PC-3 (cell line): ENCODE measurements around the gene HGS. TPM values are rescaled to one million over a fixed set of nuclear protein-coding genes. Genes with fewer than 3 reads are reported as not detected.

ENCODE experiments used
- ATAC-seq: fragments of 200-7000 bp; cut with Tn5 transposase; 2 replicates; pipeline ENCODE4 v1.9.1; 2020; ENCODE audit warnings: mild to moderate bottlenecking, moderate library complexity
- BruUV-seq: library from RNA; stranded (reverse); fragments of 400-500 nt; replicated peaks from 2 replicates; lab custom pipeline; 2021; lab: Mats Ljungman, UMichigan
- CTCF ChIA-PET: fragments of 300-600 bp; sonication (Branson Sonifier 250); formaldehyde crosslinking; loops from one replicate; lab custom pipeline; 2022; ENCODE audit warnings: antibody characterized with exemption; lab: Charles Lee
- POLR2A ChIA-PET: fragments of 300-600 bp; sonication (Branson Sonifier 250); formaldehyde crosslinking; loops from one replicate; lab custom pipeline; 2022; ENCODE audit warnings: antibody characterized with exemption; ENCODE audit not compliant: unreplicated experiment; lab: Charles Lee
- DNase-seq: peaks from one replicate; pipeline ENCODE4 v3.0.0-alpha.2; 2015
- H2AFZ ChIP-seq: fragments of 300-600 bp; sonication (generic); 2 replicates; pipeline ENCODE4 v1.6.0; 2016; ENCODE audit warnings: antibody characterized with exemption, low read length
- H3F3A ChIP-seq: fragments of 300-600 bp; sonication (generic); one replicate; pipeline ENCODE4 v1.6.0; 2017; ENCODE audit warnings: antibody characterized with exemption, low read length, control low read depth, mild to moderate bottlenecking; ENCODE audit not compliant: unreplicated experiment
- H3K27ac ChIP-seq: fragments of 300-600 bp; sonication (generic); 2 replicates; pipeline ENCODE4 v1.5.1; 2016; ENCODE audit warnings: mild to moderate bottlenecking, low read length
- H3K27me3 ChIP-seq: fragments of 300-600 bp; sonication (generic); 2 replicates; pipeline ENCODE4 v1.6.1; 2016; ENCODE audit warnings: low read length, mixed read lengths
- H3K36me3 ChIP-seq: fragments of 300-600 bp; sonication (generic); 2 replicates; pipeline ENCODE4 v1.6.1; 2016; ENCODE audit warnings: low read depth, mixed run types, low read length, mixed read lengths
- H3K4me1 ChIP-seq: fragments of 300-600 bp; sonication (generic); 2 replicates; pipeline ENCODE4 v1.5.1; 2016; ENCODE audit warnings: low read length; ENCODE audit not compliant: insufficient read depth
- H3K4me2 ChIP-seq: fragments of 300-600 bp; sonication (generic); 2 replicates; pipeline ENCODE4 v1.6.0; 2016; ENCODE audit warnings: low read length
- H3K4me3 ChIP-seq: fragments of 300-600 bp; sonication (generic); 2 replicates; pipeline ENCODE4 v1.5.1; 2016; ENCODE audit warnings: mild to moderate bottlenecking, low read length, mixed read lengths
- H3K79me2 ChIP-seq: fragments of 300-600 bp; sonication (generic); 2 replicates; pipeline ENCODE4 v1.6.1; 2017; ENCODE audit warnings: low read length, mixed read lengths
- H3K9ac ChIP-seq: fragments of 300-600 bp; sonication (generic); 2 replicates; pipeline ENCODE4 v1.6.0; 2016; ENCODE audit warnings: mild to moderate bottlenecking, low read length
- H3K9me2 ChIP-seq: fragments of 300-600 bp; sonication (generic); replicated peaks from 2 replicates; pipeline ENCODE4 v1.6.1; 2016; ENCODE audit warnings: mixed run types, low read length, mixed read lengths
- H3K9me3 ChIP-seq: fragments of 300-600 bp; sonication (generic); 2 replicates; pipeline ENCODE4 v1.6.1; 2016; ENCODE audit warnings: low read length, mixed read lengths
- H4K20me1 ChIP-seq: fragments of 300-600 bp; sonication (generic); 2 replicates; pipeline ENCODE4 v1.6.1; 2016; ENCODE audit warnings: low read length, mixed read lengths
- CTCF ChIP-seq: fragments of 300-600 bp; sonication (generic); conservative IDR thresholded peaks from 2 replicates; pipeline ENCODE4 v1.5.1; 2017; ENCODE audit warnings: antibody characterized with exemption, low read depth, mild to moderate bottlenecking, low read length
- EZH2 ChIP-seq: fragments of 300-600 bp; sonication (generic); IDR thresholded peaks from one replicate; pipeline ENCODE4 v1.6.1; 2017; ENCODE audit warnings: antibody characterized with exemption, mild to moderate bottlenecking, low read length; ENCODE audit not compliant: unreplicated experiment
- EZH2phosphoT487 ChIP-seq: fragments of 300-600 bp; sonication (generic); IDR thresholded peaks from 2 replicates; pipeline ENCODE4 v1.6.1; 2018; ENCODE audit warnings: mild to moderate bottlenecking, antibody characterized with exemption, low read length, borderline replicate concordance
- intact Hi-C: fragments of 100-400 bp; cut with micrococcal nuclease; formaldehyde crosslinking; loops from 2 replicates; pipeline ENCODE4 v1.9.0; 2023
- total RNA-seq: library from RNA; depleted of rRNA; stranded (reverse); fragments of >200 nt; gene quantifications from 2 replicates; pipeline ENCODE4 v1.2.3, GENCODE V29; 2014

Gene HGS
- total RNA-seq, 1 experiment from 2014 or later: 177 TPM

- POLR2A ChIA-PET: no interaction called here
- TF ChIP-seq CTCF (no peak), EZH2phosphoT487 (no peak), EZH2 (no peak)
- CTCF ChIA-PET: no interaction called here
- Histone ChIP-seq H3K4me3 (no peak overlapping the region), H3F3A (peaks cover 5% of the 10 kb centered on the region), H3K36me3 (peaks cover 56% of the 10 kb centered on the region), H3K79me2 (peaks cover 75% of the 10 kb centered on the region), H3K4me2 (no peak overlapping the region), H3K9ac (no peak overlapping the region), H4K20me1 (peaks cover 55% of the 10 kb centered on the region), H3K27me3 (no peaks in the 10 kb centered on the region), H3K4me1 (peaks cover 19% of the 10 kb centered on the region), H3K9me3 (no peaks in the 10 kb centered on the region), H3K27ac (no peak overlapping the region), H2AFZ (no peak overlapping the region), H3K9me2 (no peaks in the 10 kb centered on the region)
- BruUV-seq: no TSS peak
- intact Hi-C loops: no loop called here
- DNase-seq (no peak), ATAC-seq (no peak)
Observed at GRCh38 chr17:81687770-81688541, 4.1 kb downstream of the HGS start.

GRCh38 chr17:81688616-81689015 lies 4.8 kb downstream of the HGS start:
- ChIA-PET CTCF (no interaction called here), POLR2A (no interaction called here)
- Histone ChIP-seq H3F3A (peaks cover 5% of the 10 kb centered on the region), H3K4me1 (peaks cover 19% of the 10 kb centered on the region), H3K9ac (no peak overlapping the region), H3K27me3 (no peaks in the 10 kb centered on the region), H3K27ac (no peak overlapping the region), H3K9me3 (no peaks in the 10 kb centered on the region), H3K36me3 (peaks cover 59% of the 10 kb centered on the region), H3K79me2 (peaks cover 70% of the 10 kb centered on the region), H2AFZ (no peak overlapping the region), H4K20me1 (peaks cover 55% of the 10 kb centered on the region), H3K4me2 (no peak overlapping the region), H3K4me3 (no peak overlapping the region), H3K9me2 (no peaks in the 10 kb centered on the region)
- BruUV-seq: no TSS peak
- TF ChIP-seq EZH2 (no peak), CTCF (no peak), EZH2phosphoT487 (no peak)
- intact Hi-C loops: no loop called here
- DNase-seq (no peak), ATAC-seq (no peak)

GRCh38 chr17:81690066-81690465 lies 6.3 kb downstream of the HGS start:
- DNase-seq: no peak
- H3K27me3 ChIP-seq: no peaks in the 10 kb centered on the region
- no peaks in the 10 kb centered on the region for H3K9me2 ChIP-seq
- intact Hi-C loops: no loop called here
- no peak overlapping the region for H3K27ac ChIP-seq
- H3K9ac ChIP-seq: no peak overlapping the region
- H4K20me1 ChIP-seq: peaks cover 49% of the 10 kb centered on the region
- BruUV-seq: no TSS peak
- TF ChIP-seq CTCF (no peak), EZH2phosphoT487 (no peak), EZH2 (no peak)
- no peak overlapping the region for H3K4me2 ChIP-seq
- ChIA-PET CTCF (no interaction called here), POLR2A (no interaction called here)
- H3K4me3 ChIP-seq: no peak overlapping the region
- H3K79me2 ChIP-seq: peaks cover 58% of the 10 kb centered on the region
- no peaks in the 10 kb centered on the region for H3K9me3 ChIP-seq
- peaks cover 11% of the 10 kb centered on the region for H3K4me1 ChIP-seq
- no peaks in the 10 kb centered on the region for H3F3A ChIP-seq
- peaks cover 73% of the 10 kb centered on the region for H3K36me3 ChIP-seq
- no peak overlapping the region for H2AFZ ChIP-seq
- no peak for ATAC-seq
